Gastrocnemius medialis (tissue), 4 donors: Measurements from ENCODE around the gene POLA1. TPM values are rescaled to one million over a fixed set of nuclear protein-coding genes. Genes with fewer than 3 reads are reported as not detected.

ENCODE experiments used
- ATAC-seq, 2 donors: fragments of 150-250 bp; one replicate each; pipeline ENCODE4 v1.9.1; 2016
- DNase-seq, 2 donors: peaks; one replicate each; pipeline ENCODE4 v3.0.0-alpha.2; 2019
- H3K27ac ChIP-seq, 4 donors: fragments of 200-600 bp; sonication (generic); 1 replicate in 1 of 4; 2 replicates in 3 of 4; pipeline ENCODE4 v1.5.1; 2016 to 2018; ENCODE audit warnings: mild to moderate bottlenecking in 2 of 4, moderate library complexity in 1 of 4
- H3K27me3 ChIP-seq, 3 donors: fragments of 200-600 bp; sonication (generic) in 2 of 3; 1 replicate in 1 of 3; 2 replicates in 2 of 3; pipeline versions ENCODE4 v1.5.1 to v1.6.0; 2016 to 2019; ENCODE audit warnings: mild to moderate bottlenecking in 1 of 3, moderate library complexity in 1 of 3
- H3K36me3 ChIP-seq, 2 donors: fragments of 200-600 bp; sonication (generic) in 1 of 2; one replicate each; pipeline ENCODE4 v1.5.1; 2017 to 2018
- H3K4me1 ChIP-seq, 2 donors: fragments of 200-600 bp; sonication (generic) in 1 of 2; one replicate each; pipeline ENCODE4 v1.5.1; 2016 to 2017; ENCODE audit warnings: mild to moderate bottlenecking in 2 of 2
- H3K4me3 ChIP-seq, 4 donors: fragments of 200-600 bp; sonication (generic) in 3 of 4; 1 replicate in 1 of 4; 2 replicates in 3 of 4; pipeline ENCODE4 v1.5.1; 2016 to 2019; ENCODE audit warnings: mild to moderate bottlenecking in 2 of 4
- H3K9me3 ChIP-seq, 3 donors: fragments of 200-600 bp; sonication (generic) in 2 of 3; 1 replicate in 1 of 3; 2 replicates in 2 of 3; pipeline ENCODE4 v1.5.1; 2016 to 2019
- CTCF ChIP-seq, 5 experiments: fragments of 450-650 bp in 3 of 5; fragments of 200-600 bp in 2 of 5; sonication (generic) in 2 of 5; IDR thresholded peaks in 4 of 5; conservative IDR thresholded peaks in 1 of 5; 1 replicate in 4 of 5; 2 replicates in 1 of 5; pipeline ENCODE4 v1.5.1; 2016 to 2019; ENCODE audit warnings: antibody characterized with exemption in 5 of 5, mild to moderate bottlenecking in 3 of 5, moderate library complexity in 3 of 5
- POLR2A ChIP-seq, 2 donors: fragments of 450-650 bp; IDR thresholded peaks; one replicate each; pipeline ENCODE4 v1.6.1; 2017; ENCODE audit warnings: antibody characterized with exemption in 2 of 2, mild to moderate bottlenecking in 2 of 2, moderate library complexity in 2 of 2
- in situ Hi-C, 4 donors: fragments of 200-750 bp; cut with MboI; loops; one replicate each; pipeline versions ENCODE4 v1.15.0 to v1.8.0; 2017; ENCODE audit warnings: low sequenced_read_pairs in 4 of 4
- intact Hi-C: fragments of 100-400 bp; cut with DNase I; formaldehyde crosslinking; loops from one replicate; pipeline ENCODE4 v1.15.1; 2023; ENCODE audit warnings: low total_unique reads
- total RNA-seq, 4 donors: library from RNA; depleted of rRNA; stranded (reverse); fragments of >200 nt; gene quantifications; one replicate each; pipeline versions ENCODE4 v1.1.0 to v1.2.3, GENCODE V29; 2016

The POLA1 gene
- total RNA-seq, 4 donors from 2014 or later, result 5.2 to 9.6 (median 6.9) TPM

- H3K27ac ChIP-seq, result no peak overlapping the region
- ATAC-seq (no peak), DNase-seq (no peak)
- in situ Hi-C loops, result loop anchor here in 2 of 4 donors (25.0 kb wide), 1 partner anchor 187 kb away; no protein-coding TSS in a partner anchor
- intact Hi-C loops, result no loop called here
- no peaks in the 10 kb centered on the region for H3K36me3 ChIP-seq
- no peak overlapping the region for H3K4me3 ChIP-seq
- no peaks in the 10 kb centered on the region for H3K9me3 ChIP-seq
- TF ChIP-seq POLR2A (IDR thresholded peaks at IDR 0.05) (no peak), CTCF (IDR thresholded peaks at IDR 0.05 in 4 of 5, conservative IDR thresholded peaks at IDR 0.05 in 1 of 5) (no peak)
- H3K27me3 ChIP-seq, result peaks cover 38 to 48% (median 41%) of the 10 kb centered on the region in 3 donors
- H3K4me1 ChIP-seq, result peaks cover 6 to 9% of the 10 kb centered on the region in 2 donors
Observed at GRCh38 chrX:25023908-25024307, 330.2 kb downstream of the POLA1 start.

GRCh38 chrX:25025615-25026014 lies 331.9 kb downstream of the POLA1 start:
- in situ Hi-C loops (no loop called here), intact Hi-C loops (no loop called here)
- TF ChIP-seq POLR2A (IDR thresholded peaks at IDR 0.05) (no peak), CTCF (IDR thresholded peaks at IDR 0.05 in 4 of 5, conservative IDR thresholded peaks at IDR 0.05 in 1 of 5) (no peak)
- ATAC-seq, result no peak
- Histone ChIP-seq H3K4me1 (no peaks in the 10 kb centered on the region), H3K27me3 (peaks cover 21 to 31% (median 24%) of the 10 kb centered on the region in 3 donors), H3K36me3 (no peaks in the 10 kb centered on the region), H3K4me3 (no peak overlapping the region), H3K27ac (no peak overlapping the region), H3K9me3 (no peaks in the 10 kb centered on the region)
- DNase-seq, result no peak

- TF ChIP-seq CTCF (IDR thresholded peaks at IDR 0.05 in 4 of 5, conservative IDR thresholded peaks at IDR 0.05 in 1 of 5) (no peak), POLR2A (IDR thresholded peaks at IDR 0.05) (no peak)
- no peak overlapping the region for H3K4me3 ChIP-seq
- DNase-seq (no peak), ATAC-seq (no peak)
- no peaks in the 10 kb centered on the region for H3K36me3 ChIP-seq
- no peak overlapping the region for H3K27ac ChIP-seq
- in situ Hi-C loops, result no loop called here
- peaks cover 12 to 21% (median 15%) of the 10 kb centered on the region in 3 donors for H3K27me3 ChIP-seq
- H3K4me1 ChIP-seq, result no peaks in the 10 kb centered on the region
- no peaks in the 10 kb centered on the region for H3K9me3 ChIP-seq
- intact Hi-C loops, result no loop called here
Observed at GRCh38 chrX:25026576-25026975, 332.9 kb downstream of the POLA1 start.

DNA sequence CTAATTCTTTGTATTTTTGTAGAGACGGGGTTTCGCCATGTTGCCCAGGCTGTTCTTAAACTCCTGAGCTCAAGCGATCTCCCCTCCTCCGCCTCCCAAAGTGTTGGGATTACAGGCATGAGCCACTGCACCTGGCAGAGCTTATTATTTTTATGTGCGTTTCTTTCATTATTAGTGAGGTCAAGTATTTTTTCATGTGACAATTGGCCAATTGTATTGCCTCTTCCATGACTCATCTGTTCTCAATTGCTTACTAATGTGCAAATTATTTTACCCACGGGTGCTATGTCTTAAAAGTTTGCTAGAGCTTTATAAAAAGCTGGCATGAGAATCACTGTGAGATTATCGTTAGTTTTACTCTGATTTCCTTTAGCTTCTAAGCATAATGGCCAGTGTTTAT lies 335.0 kb downstream of the POLA1 start:
- no peak for TF ChIP-seq POLR2A (IDR thresholded peaks at IDR 0.05)
- TF ChIP-seq CTCF (IDR thresholded peaks at IDR 0.05 in 4 of 5, conservative IDR thresholded peaks at IDR 0.05 in 1 of 5), result no peak
- no peak for DNase-seq
- ATAC-seq, result no peak
- in situ Hi-C loops (no loop called here), intact Hi-C loops (no loop called here)
- Histone ChIP-seq H3K27ac (no peak overlapping the region), H3K4me3 (no peak overlapping the region), H3K36me3 (no peaks in the 10 kb centered on the region), H3K4me1 (no peaks in the 10 kb centered on the region), H3K27me3 (no peaks in the 10 kb centered on the region), H3K9me3 (no peaks in the 10 kb centered on the region)

DNA sequence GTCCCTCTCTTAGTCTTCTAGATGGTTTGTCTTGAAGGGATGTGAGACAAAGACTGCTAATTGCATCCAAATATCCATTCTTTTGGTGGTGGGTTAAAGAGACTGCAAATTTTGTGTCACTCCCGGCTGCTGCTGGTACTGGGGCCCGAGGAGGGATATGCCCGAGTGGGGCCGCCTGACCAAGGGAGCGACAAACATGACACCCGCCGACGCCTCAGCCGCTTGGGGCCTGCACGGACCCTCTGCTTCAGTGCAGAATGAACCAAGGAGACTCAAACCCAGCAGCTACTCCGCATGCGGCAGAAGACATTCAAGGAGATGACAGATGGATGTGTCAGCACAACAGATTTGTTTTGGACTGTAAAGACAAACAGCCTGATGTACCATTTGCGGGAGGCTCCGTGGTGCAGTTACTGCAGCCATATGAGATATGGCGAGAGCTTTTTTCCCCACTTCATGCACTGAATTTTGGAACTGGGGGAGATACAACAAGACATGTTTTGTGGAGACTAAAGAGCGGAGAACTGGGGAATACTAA lies 335.6 kb downstream of the POLA1 start:
- in situ Hi-C loops, result no loop called here
- no peaks in the 10 kb centered on the region for H3K27me3 ChIP-seq

More for the DNA sequence above, 335.6 kb downstream of the POLA1 start:
- Histone ChIP-seq H3K27ac (no peak overlapping the region), H3K4me1 (no peaks in the 10 kb centered on the region), H3K9me3 (no peaks in the 10 kb centered on the region), H3K36me3 (no peaks in the 10 kb centered on the region), H3K4me3 (no peak overlapping the region)
- DNase-seq, result no peak
- no peak for TF ChIP-seq CTCF (IDR thresholded peaks at IDR 0.05 in 4 of 5, conservative IDR thresholded peaks at IDR 0.05 in 1 of 5)
- no peak for TF ChIP-seq POLR2A (IDR thresholded peaks at IDR 0.05)
- intact Hi-C loops, result no loop called here
- ATAC-seq, result no peak
